Ovary (tissue), 3 donors: ENCODE results near the gene FAAP20.

Source experiments
- POLR2A ChIP-seq: fragments of 450-650 bp; IDR thresholded peaks from one replicate; pipeline ENCODE4 v1.6.1; 2017; ENCODE audit warnings: antibody characterized with exemption, mild to moderate bottlenecking, moderate library complexity
- TF ChIP-seq, protein P1 (sequence below), 3 donors: fragments of 450-650 bp in 2 of 3; fragments of 200-600 bp in 1 of 3; IDR thresholded peaks; one replicate each; pipeline versions ENCODE4 v1.5.1 to v1.8.0; 2016 to 2022; ENCODE audit warnings: antibody characterized with exemption in 3 of 3, mild to moderate bottlenecking in 1 of 3
- donor health status: DM: no; HTN: no; CAD: no.

DNA sequence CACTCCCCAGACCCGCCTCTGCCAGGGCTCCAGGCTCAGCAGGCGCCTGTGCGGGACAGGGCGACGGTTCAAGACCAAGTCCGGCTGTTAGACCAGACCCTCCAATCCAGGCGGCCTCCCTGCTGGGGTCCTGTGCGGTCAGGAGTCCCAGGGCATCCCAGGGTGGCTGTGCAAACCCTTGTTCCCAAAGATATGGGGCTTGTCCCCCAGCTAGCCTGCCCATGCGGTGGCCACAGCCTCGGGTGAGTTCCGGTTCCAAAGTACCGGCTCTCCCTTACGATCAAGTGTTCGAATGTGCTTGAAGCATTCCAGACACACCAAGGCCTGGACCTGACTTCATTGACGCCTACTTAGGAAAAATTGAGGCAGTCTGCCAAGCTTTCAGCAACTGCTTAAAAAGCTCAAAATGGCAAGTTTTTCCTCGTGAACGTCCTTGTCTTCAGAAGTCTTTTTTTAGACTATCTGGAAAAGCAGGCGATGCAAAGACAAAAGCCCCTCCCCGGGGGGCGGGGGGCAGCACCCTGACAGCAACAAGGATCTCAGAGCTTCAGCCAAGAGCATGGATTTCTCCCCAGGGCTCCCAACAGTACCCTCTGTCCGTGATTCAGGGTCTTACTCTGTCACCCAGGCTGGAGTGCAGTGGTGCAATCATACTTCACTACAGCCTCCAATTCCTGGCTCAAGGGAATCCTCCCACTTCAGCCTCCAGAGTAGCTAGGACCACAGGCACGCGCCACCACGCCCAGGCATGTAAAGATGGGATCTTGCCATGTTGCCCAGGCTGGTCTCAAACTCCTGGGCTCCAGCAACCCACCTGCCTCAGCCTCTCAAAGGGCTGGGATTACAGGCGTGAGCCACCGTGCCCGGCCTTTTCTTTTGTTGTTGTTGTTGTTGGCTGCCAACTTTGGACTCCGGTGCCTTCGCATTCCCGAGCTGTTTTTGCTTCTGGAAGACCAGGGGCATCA is 2.3 kb downstream of the FAAP20 start:
- TF ChIP-seq, protein P1, sequence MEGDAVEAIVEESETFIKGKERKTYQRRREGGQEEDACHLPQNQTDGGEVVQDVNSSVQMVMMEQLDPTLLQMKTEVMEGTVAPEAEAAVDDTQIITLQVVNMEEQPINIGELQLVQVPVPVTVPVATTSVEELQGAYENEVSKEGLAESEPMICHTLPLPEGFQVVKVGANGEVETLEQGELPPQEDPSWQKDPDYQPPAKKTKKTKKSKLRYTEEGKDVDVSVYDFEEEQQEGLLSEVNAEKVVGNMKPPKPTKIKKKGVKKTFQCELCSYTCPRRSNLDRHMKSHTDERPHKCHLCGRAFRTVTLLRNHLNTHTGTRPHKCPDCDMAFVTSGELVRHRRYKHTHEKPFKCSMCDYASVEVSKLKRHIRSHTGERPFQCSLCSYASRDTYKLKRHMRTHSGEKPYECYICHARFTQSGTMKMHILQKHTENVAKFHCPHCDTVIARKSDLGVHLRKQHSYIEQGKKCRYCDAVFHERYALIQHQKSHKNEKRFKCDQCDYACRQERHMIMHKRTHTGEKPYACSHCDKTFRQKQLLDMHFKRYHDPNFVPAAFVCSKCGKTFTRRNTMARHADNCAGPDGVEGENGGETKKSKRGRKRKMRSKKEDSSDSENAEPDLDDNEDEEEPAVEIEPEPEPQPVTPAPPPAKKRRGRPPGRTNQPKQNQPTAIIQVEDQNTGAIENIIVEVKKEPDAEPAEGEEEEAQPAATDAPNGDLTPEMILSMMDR (IDR thresholded peaks at IDR 0.05): no peak
- TF ChIP-seq POLR2A: no peak
